T-helper 2 cell treated with Interferon-gamma antibody and Interleukin-4, amounts not matched to agents 100 ng/mL and 5 ng/mL, for 36 hours (primary cell): ENCODE measurements around the gene MAT2A. TPM values are rescaled to one million over a fixed set of nuclear protein-coding genes. Genes with fewer than 3 reads are reported as not detected.

Experiments
- total RNA-seq: library from RNA; stranded (reverse); gene quantifications from 2 replicates; pipeline ENCODE4 v1.2.3, GENCODE V29; 2022

MAT2A gene
- total RNA-seq, 1 donor from 2014 or later, result 333 TPM

Other genes starting within 250 kb of the MAT2A start
- gene TGOLN2, start 211.2 kb upstream of the MAT2A start, total RNA-seq, result 130 and 133 TPM in 2 replicates
- gene RETSAT, start 184.6 kb upstream of the MAT2A start, total RNA-seq, result 25.2 and 25.3 TPM in 2 replicates
- 19.0 and 21.2 TPM in 2 replicates for gene ELMOD3, start 184.4 kb upstream of the MAT2A start, total RNA-seq
- gene CAPG, start 128.8 kb upstream of the MAT2A start, total RNA-seq, result 403 and 407 TPM in 2 replicates
- gene SH2D6, start 120.5 kb upstream of the MAT2A start, total RNA-seq, result 0.32 and 0.52 TPM in 2 replicates
- gene GGCX, start 22.3 kb downstream of the MAT2A start, total RNA-seq, result 21.3 and 24.3 TPM in 2 replicates
- gene VAMP8, start 38.4 kb downstream of the MAT2A start, total RNA-seq, result 139 and 146 TPM in 2 replicates
- gene VAMP5, start 45.3 kb downstream of the MAT2A start, total RNA-seq, result 60.8 and 65.6 TPM in 2 replicates
- 97.8 and 108 TPM in 2 replicates for gene RNF181, start 56.6 kb downstream of the MAT2A start, total RNA-seq
- 2.1 and 2.2 TPM in 2 replicates for gene TMEM150A, start 63.5 kb downstream of the MAT2A start, total RNA-seq
- 40.5 and 41.4 TPM in 2 replicates for gene C2orf68, start 72.9 kb downstream of the MAT2A start, total RNA-seq
- gene USP39, start 77.0 kb downstream of the MAT2A start, total RNA-seq, result 81.2 and 83.9 TPM in 2 replicates
- not detected in 2 replicates for gene SFTPB, start 129.0 kb downstream of the MAT2A start, total RNA-seq
- 17.8 and 18.1 TPM in 2 replicates for gene GNLY, start 155.2 kb downstream of the MAT2A start, total RNA-seq
- gene ATOH8, start 214.8 kb downstream of the MAT2A start, total RNA-seq, result 0.18 and 0.20 TPM in 2 replicates